WTC11 (cell line): ENCODE measurements around the gene SLIT2. TPM values are rescaled to one million over a fixed set of nuclear protein-coding genes. Genes with fewer than 3 reads are reported as not detected.
A peak's percentile ranks its signal among the peaks of the same experiment; 100 is the strongest.

Source experiments
- ATAC-seq: fragments of 200-7000 bp; cut with Tn5 transposase; 2 replicates; pipeline ENCODE4 v1.10.0; 2021; ENCODE audit warnings: mild to moderate bottlenecking, moderate library complexity
- CTCF ChIA-PET: fragments of 300-600 bp; sonication (Branson Sonifier 250); formaldehyde crosslinking; loops from one replicate; lab custom pipeline; 2021; ENCODE audit warnings: antibody characterized with exemption; lab: Charles Lee
- POLR2A ChIA-PET: fragments of 350-600 bp; sonication (Branson Sonifier 250); formaldehyde crosslinking; loops from one replicate; lab custom pipeline; 2021; ENCODE audit warnings: antibody characterized with exemption; lab: Charles Lee
- DNase-seq: peaks from one replicate; pipeline ENCODE4 v3.0.0; 2021; ENCODE audit warnings: low spot score
- H3K27ac Mint-ChIP-seq: 2 replicates; pipeline ENCODE4 v1.8.0; 2021; ENCODE audit warnings: mixed read lengths
- H3K27me3 Mint-ChIP-seq: 2 replicates; pipeline ENCODE4 v1.8.0; 2021; ENCODE audit warnings: low read depth, mild to moderate bottlenecking, moderate library complexity, mixed read lengths
- H3K36me3 Mint-ChIP-seq: 2 replicates; pipeline ENCODE4 v1.8.0; 2021; ENCODE audit warnings: mixed read lengths
- H3K4me1 Mint-ChIP-seq: 2 replicates; pipeline ENCODE4 v1.8.0; 2022; ENCODE audit warnings: mixed read lengths
- H3K4me3 Mint-ChIP-seq: 2 replicates; pipeline ENCODE4 v1.8.0; 2021; ENCODE audit warnings: mild to moderate bottlenecking, moderate library complexity, mixed read lengths
- H3K9me3 Mint-ChIP-seq: 2 replicates; pipeline ENCODE4 v1.8.0; 2021; ENCODE audit warnings: mixed read lengths
- ARID4B ChIP-seq: sonication (generic); formaldehyde crosslinking; IDR thresholded peaks from 2 replicates; pipeline ENCODE4 v1.8.0; 2023; ENCODE audit warnings: missing genetic modification reagents, mild to moderate bottlenecking, borderline replicate concordance
- HMGA2 ChIP-seq: fragments of 250-450 bp; sonication (Bioruptor Pico); IDR thresholded peaks from 2 replicates; pipeline ENCODE4 v1.4.0; 2021; ENCODE audit warnings: mild to moderate bottlenecking, moderate library complexity
- HMGXB4 ChIP-seq: sonication (generic); formaldehyde crosslinking; IDR thresholded peaks from 2 replicates; pipeline ENCODE4 v1.8.1; 2023; ENCODE audit warnings: mild to moderate bottlenecking, moderate library complexity, missing genetic modification reagents
- MXD4 ChIP-seq: fragments of 250-450 bp; sonication (Bioruptor Pico); IDR thresholded peaks from 2 replicates; pipeline ENCODE4 v1.8.0; 2021; ENCODE audit warnings: mild to moderate bottlenecking, moderate library complexity, borderline replicate concordance
- NFATC4 ChIP-seq: fragments of 250-450 bp; sonication (Bioruptor Pico); IDR thresholded peaks from 2 replicates; pipeline ENCODE4 v1.9.0; 2021; ENCODE audit warnings: mild to moderate bottlenecking
- NR2C2 ChIP-seq: sonication (generic); formaldehyde crosslinking; IDR thresholded peaks from 2 replicates; pipeline ENCODE4 v1.8.0; 2022; ENCODE audit warnings: mild to moderate bottlenecking, missing genetic modification reagents
- SOX15 ChIP-seq: fragments of 250-450 bp; sonication (Bioruptor Pico); IDR thresholded peaks from 2 replicates; pipeline ENCODE4 v1.9.0; 2021; ENCODE audit warnings: mild to moderate bottlenecking
- ZNF263 ChIP-seq: sonication (generic); formaldehyde crosslinking; IDR thresholded peaks from 2 replicates; pipeline ENCODE4 v1.8.1; 2022; ENCODE audit warnings: low read depth, mild to moderate bottlenecking, moderate library complexity, missing genetic modification reagents
- ZNF317 ChIP-seq: sonication (generic); formaldehyde crosslinking; IDR thresholded peaks from 2 replicates; pipeline ENCODE4 v1.8.1; 2023; ENCODE audit warnings: low read depth, mild to moderate bottlenecking, moderate library complexity, missing genetic modification reagents, borderline replicate concordance
- ZNF532 ChIP-seq: fragments of 250-450 bp; sonication (Bioruptor Pico); IDR thresholded peaks from 2 replicates; pipeline ENCODE4 v1.9.0; 2021; ENCODE audit warnings: mild to moderate bottlenecking, borderline replicate concordance
- total RNA-seq: library from RNA; stranded (reverse); gene quantifications from 3 replicates; pipeline ENCODE4 v1.2.3, GENCODE V29; 2021
- TF ChIP-seq, protein P1 (sequence below): sonication (generic); formaldehyde crosslinking; IDR thresholded peaks from 2 replicates; pipeline ENCODE4 v1.8.1; 2022; ENCODE audit warnings: low read depth, mild to moderate bottlenecking, moderate library complexity, missing genetic modification reagents, borderline replicate concordance
- TF ChIP-seq, protein P2 (sequence below): sonication (generic); formaldehyde crosslinking; IDR thresholded peaks from 2 replicates; pipeline ENCODE4 v1.8.0; 2022; ENCODE audit warnings: mild to moderate bottlenecking, missing genetic modification reagents
- TF ChIP-seq, protein P3 (sequence below): fragments of 250-450 bp; sonication (Bioruptor Pico); IDR thresholded peaks from 2 replicates; pipeline ENCODE4 v1.9.0; 2021; ENCODE audit warnings: mild to moderate bottlenecking
- TF ChIP-seq, protein P4 (sequence below): sonication (generic); formaldehyde crosslinking; IDR thresholded peaks from 2 replicates; pipeline ENCODE4 v1.8.1; 2023; ENCODE audit warnings: mild to moderate bottlenecking, missing genetic modification reagents, borderline replicate concordance

Gene SLIT2
- total RNA-seq, 1 experiment from 2014 or later: 6.8 TPM

- Mint-ChIP-seq H3K4me3 (peak overlapping the region; percentile 84), H3K27ac (no peak overlapping the region), H3K36me3 (no peaks in the 10 kb centered on the region), H3K4me1 (peaks cover 46% of the 10 kb centered on the region), H3K27me3 (peaks cover 76% of the 10 kb centered on the region), H3K9me3 (no peaks in the 10 kb centered on the region)
- ATAC-seq: peak; percentile 2
- POLR2A ChIA-PET: interaction anchor here (0.6 kb wide), 1 partner anchor 97 kb away, joined by 3 read pairs; no protein-coding TSS in a partner anchor
- CTCF ChIA-PET: interaction anchor here (1.0 kb wide), 1 partner anchor 168 kb away, joined by 4 read pairs; no protein-coding TSS in a partner anchor
- DNase-seq: peak; percentile 24
- TF ChIP-seq ARID4B: no peak
- TF ChIP-seq MXD4: no peak
- TF ChIP-seq ZNF263: no peak
- no peak for TF ChIP-seq NFATC4
- no peak for TF ChIP-seq HMGA2
- TF ChIP-seq, protein P1, sequence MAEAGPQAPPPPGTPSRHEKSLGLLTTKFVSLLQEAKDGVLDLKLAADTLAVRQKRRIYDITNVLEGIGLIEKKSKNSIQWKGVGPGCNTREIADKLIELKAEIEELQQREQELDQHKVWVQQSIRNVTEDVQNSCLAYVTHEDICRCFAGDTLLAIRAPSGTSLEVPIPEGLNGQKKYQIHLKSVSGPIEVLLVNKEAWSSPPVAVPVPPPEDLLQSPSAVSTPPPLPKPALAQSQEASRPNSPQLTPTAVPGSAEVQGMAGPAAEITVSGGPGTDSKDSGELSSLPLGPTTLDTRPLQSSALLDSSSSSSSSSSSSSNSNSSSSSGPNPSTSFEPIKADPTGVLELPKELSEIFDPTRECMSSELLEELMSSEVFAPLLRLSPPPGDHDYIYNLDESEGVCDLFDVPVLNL: peak; percentile 58; the same call in 1 of the 2 replicates
- TF ChIP-seq ZNF317 (CRISPR knock-in tag): no peak
- TF ChIP-seq, protein P2, sequence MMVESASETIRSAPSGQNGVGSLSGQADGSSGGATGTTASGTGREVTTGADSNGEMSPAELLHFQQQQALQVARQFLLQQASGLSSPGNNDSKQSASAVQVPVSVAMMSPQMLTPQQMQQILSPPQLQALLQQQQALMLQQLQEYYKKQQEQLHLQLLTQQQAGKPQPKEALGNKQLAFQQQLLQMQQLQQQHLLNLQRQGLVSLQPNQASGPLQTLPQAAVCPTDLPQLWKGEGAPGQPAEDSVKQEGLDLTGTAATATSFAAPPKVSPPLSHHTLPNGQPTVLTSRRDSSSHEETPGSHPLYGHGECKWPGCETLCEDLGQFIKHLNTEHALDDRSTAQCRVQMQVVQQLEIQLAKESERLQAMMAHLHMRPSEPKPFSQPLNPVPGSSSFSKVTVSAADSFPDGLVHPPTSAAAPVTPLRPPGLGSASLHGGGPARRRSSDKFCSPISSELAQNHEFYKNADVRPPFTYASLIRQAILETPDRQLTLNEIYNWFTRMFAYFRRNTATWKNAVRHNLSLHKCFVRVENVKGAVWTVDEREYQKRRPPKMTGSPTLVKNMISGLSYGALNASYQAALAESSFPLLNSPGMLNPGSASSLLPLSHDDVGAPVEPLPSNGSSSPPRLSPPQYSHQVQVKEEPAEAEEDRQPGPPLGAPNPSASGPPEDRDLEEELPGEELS (CRISPR knock-in tag): no peak
- TF ChIP-seq, protein P3, sequence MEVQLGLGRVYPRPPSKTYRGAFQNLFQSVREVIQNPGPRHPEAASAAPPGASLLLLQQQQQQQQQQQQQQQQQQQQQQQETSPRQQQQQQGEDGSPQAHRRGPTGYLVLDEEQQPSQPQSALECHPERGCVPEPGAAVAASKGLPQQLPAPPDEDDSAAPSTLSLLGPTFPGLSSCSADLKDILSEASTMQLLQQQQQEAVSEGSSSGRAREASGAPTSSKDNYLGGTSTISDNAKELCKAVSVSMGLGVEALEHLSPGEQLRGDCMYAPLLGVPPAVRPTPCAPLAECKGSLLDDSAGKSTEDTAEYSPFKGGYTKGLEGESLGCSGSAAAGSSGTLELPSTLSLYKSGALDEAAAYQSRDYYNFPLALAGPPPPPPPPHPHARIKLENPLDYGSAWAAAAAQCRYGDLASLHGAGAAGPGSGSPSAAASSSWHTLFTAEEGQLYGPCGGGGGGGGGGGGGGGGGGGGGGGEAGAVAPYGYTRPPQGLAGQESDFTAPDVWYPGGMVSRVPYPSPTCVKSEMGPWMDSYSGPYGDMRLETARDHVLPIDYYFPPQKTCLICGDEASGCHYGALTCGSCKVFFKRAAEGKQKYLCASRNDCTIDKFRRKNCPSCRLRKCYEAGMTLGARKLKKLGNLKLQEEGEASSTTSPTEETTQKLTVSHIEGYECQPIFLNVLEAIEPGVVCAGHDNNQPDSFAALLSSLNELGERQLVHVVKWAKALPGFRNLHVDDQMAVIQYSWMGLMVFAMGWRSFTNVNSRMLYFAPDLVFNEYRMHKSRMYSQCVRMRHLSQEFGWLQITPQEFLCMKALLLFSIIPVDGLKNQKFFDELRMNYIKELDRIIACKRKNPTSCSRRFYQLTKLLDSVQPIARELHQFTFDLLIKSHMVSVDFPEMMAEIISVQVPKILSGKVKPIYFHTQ (CRISPR knock-in tag): no peak
- no peak for TF ChIP-seq ZNF532
- TF ChIP-seq, protein P4, sequence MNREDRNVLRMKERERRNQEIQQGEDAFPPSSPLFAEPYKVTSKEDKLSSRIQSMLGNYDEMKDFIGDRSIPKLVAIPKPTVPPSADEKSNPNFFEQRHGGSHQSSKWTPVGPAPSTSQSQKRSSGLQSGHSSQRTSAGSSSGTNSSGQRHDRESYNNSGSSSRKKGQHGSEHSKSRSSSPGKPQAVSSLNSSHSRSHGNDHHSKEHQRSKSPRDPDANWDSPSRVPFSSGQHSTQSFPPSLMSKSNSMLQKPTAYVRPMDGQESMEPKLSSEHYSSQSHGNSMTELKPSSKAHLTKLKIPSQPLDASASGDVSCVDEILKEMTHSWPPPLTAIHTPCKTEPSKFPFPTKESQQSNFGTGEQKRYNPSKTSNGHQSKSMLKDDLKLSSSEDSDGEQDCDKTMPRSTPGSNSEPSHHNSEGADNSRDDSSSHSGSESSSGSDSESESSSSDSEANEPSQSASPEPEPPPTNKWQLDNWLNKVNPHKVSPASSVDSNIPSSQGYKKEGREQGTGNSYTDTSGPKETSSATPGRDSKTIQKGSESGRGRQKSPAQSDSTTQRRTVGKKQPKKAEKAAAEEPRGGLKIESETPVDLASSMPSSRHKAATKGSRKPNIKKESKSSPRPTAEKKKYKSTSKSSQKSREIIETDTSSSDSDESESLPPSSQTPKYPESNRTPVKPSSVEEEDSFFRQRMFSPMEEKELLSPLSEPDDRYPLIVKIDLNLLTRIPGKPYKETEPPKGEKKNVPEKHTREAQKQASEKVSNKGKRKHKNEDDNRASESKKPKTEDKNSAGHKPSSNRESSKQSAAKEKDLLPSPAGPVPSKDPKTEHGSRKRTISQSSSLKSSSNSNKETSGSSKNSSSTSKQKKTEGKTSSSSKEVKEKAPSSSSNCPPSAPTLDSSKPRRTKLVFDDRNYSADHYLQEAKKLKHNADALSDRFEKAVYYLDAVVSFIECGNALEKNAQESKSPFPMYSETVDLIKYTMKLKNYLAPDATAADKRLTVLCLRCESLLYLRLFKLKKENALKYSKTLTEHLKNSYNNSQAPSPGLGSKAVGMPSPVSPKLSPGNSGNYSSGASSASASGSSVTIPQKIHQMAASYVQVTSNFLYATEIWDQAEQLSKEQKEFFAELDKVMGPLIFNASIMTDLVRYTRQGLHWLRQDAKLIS: no peak
- 0 out of 2 replicates have a peak, but pooled peaks have one; percentile 48 for TF ChIP-seq HMGXB4 (CRISPR knock-in tag)
- no peak for TF ChIP-seq SOX15
- TF ChIP-seq NR2C2: no peak
These were observed 2.2 kb downstream of the SLIT2 start for GRCh38 chr4:20253735-20254409.
